A549 (cell line): ENCODE results near the gene KDM6B. TPM values are rescaled to one million over a fixed set of nuclear protein-coding genes. Genes with fewer than 3 reads are reported as not detected.

Experiments used
- ATAC-seq, 2 experiments: fragments of 200-7000 bp in 1 of 2; fragments of >200 bp in 1 of 2; cut with Nextera tagmentation in 1 of 2; cut with Tn5 transposase in 1 of 2; 3 replicates each; pipeline versions ENCODE4 v1.8.0 to v1.9.1; 2018 to 2020; ENCODE audit warnings: mild to moderate bottlenecking in 1 of 2, moderate library complexity in 1 of 2
- CTCF ChIA-PET: fragments of 300-600 bp; sonication (Branson Sonifier 250); formaldehyde crosslinking; extraction: SDS; loops from one replicate; lab custom pipeline; 2021; ENCODE audit warnings: antibody characterized with exemption, inconsistent platforms; lab: Yijun Ruan, JAX
- POLR2A ChIA-PET: fragments of 350-600 bp; formaldehyde crosslinking; extraction: SDS; loops from one replicate; lab custom pipeline; 2021; ENCODE audit warnings: antibody characterized with exemption, inconsistent platforms; lab: Yijun Ruan, JAX
- DNase-seq, 2 experiments: peaks; one replicate each; pipeline versions ENCODE4 v3.0.0 to v3.0.0-alpha.2; 2011 to 2016; ENCODE audit warnings: low read depth in 1 of 2, low spot score in 1 of 2
- FAIRE-seq: peaks from 2 replicates; lab custom pipeline; 2011; peaks lifted over from hg19 to GRCh38; lab: Jason Lieb, UNC
- H3K27ac ChIP-seq, 2 experiments: fragments of >200 bp; sonication (Bioruptor Twin); formaldehyde crosslinking; 3 replicates each; pipeline ENCODE4 v1.5.1; 2016 to 2017
- H3K4me1 ChIP-seq: fragments of >200 bp; sonication (Bioruptor Twin); formaldehyde crosslinking; 3 replicates; pipeline ENCODE4 v1.6.1; 2016
- H3K4me2 ChIP-seq: fragments of >200 bp; sonication (Bioruptor Twin); formaldehyde crosslinking; 3 replicates; pipeline ENCODE4 v1.6.1; 2016
- H3K4me3 ChIP-seq: fragments of >200 bp; sonication (Bioruptor Twin); formaldehyde crosslinking; 3 replicates; pipeline ENCODE4 v1.5.1; 2016
- H3K9me3 ChIP-seq: fragments of >200 bp; sonication (Bioruptor Twin); formaldehyde crosslinking; 3 replicates; pipeline ENCODE4 v1.6.1; 2016
- CBX2 ChIP-seq: fragments of 200-600 bp; sonication (generic); IDR thresholded peaks from 2 replicates; pipeline ENCODE4 v1.6.1; 2016; ENCODE audit warnings: low read depth, mild to moderate bottlenecking, borderline replicate concordance
- CHD2 ChIP-seq: fragments of 150-350 bp; IDR thresholded peaks from 2 replicates; pipeline ENCODE4 v1.6.1; 2014; ENCODE audit warnings: low read length; ENCODE audit not compliant: partially characterized antibody
- EHF ChIP-seq: fragments of 250-450 bp; sonication (Bioruptor Pico); IDR thresholded peaks from 2 replicates; pipeline ENCODE4 v1.5.0; 2020; ENCODE audit warnings: mild to moderate bottlenecking
- GATA3 ChIP-seq: IDR thresholded peaks from 2 replicates; pipeline ENCODE4 v1.6.1; 2012; ENCODE audit warnings: borderline replicate concordance
- HDAC2 ChIP-seq: fragments of 200-600 bp; sonication (generic); IDR thresholded peaks from 2 replicates; pipeline ENCODE4 v1.6.1; 2016
- KDM1A ChIP-seq: fragments of 200-600 bp; sonication (generic); IDR thresholded peaks from 2 replicates; pipeline ENCODE4 v1.6.1; 2016; ENCODE audit warnings: low read depth, mild to moderate bottlenecking
- MAFK ChIP-seq: fragments of 450-650 bp; IDR thresholded peaks from 2 replicates; pipeline ENCODE4 v1.6.1; 2014; ENCODE audit not compliant: partially characterized antibody
- MYC ChIP-seq: IDR thresholded peaks from 2 replicates; pipeline ENCODE4 v1.6.1; 2012; ENCODE audit warnings: mild to moderate bottlenecking, inconsistent platforms, low read length, improper control_type of control experiment, borderline replicate concordance
- PHF8 ChIP-seq: fragments of 200-600 bp; sonication (generic); IDR thresholded peaks from 2 replicates; pipeline ENCODE4 v1.6.1; 2016; ENCODE audit warnings: low read depth, mild to moderate bottlenecking, antibody characterized with exemption, moderate library complexity, borderline replicate concordance
- RAD21 ChIP-seq, 2 experiments: fragments of >200 bp in 1 of 2; sonication (Bioruptor Twin) in 1 of 2; formaldehyde crosslinking in 1 of 2; IDR thresholded peaks in 1 of 2; conservative IDR thresholded peaks in 1 of 2; 2 replicates in 1 of 2; 3 replicates in 1 of 2; pipeline ENCODE4 v1.6.1; 2012 to 2018; ENCODE audit warnings: inconsistent platforms in 1 of 2
- RARB ChIP-seq: fragments of 250-450 bp; sonication (Bioruptor Pico); IDR thresholded peaks from 2 replicates; pipeline ENCODE4 v1.8.0; 2021; ENCODE audit warnings: mild to moderate bottlenecking, moderate library complexity
- TFCP2L1 ChIP-seq: fragments of 250-450 bp; sonication (Bioruptor Pico); IDR thresholded peaks from 2 replicates; pipeline ENCODE4 v1.5.0; 2021; ENCODE audit warnings: mild to moderate bottlenecking
- ZSCAN20 ChIP-seq: fragments of 250-450 bp; sonication (Bioruptor Pico); IDR thresholded peaks from 2 replicates; pipeline ENCODE4 v1.8.0; 2022; ENCODE audit warnings: mild to moderate bottlenecking, moderate library complexity
- WGBS: methylation state at CpG from one replicate; pipeline ENCODE4 v1.1.6; 2017; ENCODE audit errors: missing lambda C conversion rate; 5-methylcytosine and 5-hydroxymethylcytosine counted together
- polyA minus RNA-seq: library from RNA; depleted of rRNA, polyadenylated mRNA; stranded (reverse); fragments of >200 nt; gene quantifications from 2 replicates; pipeline ENCODE4 v1.2.3, GENCODE V29; 2011; rRNA and poly(A)+ RNA removed
- polyA plus RNA-seq, 4 experiments: library from polyadenylated mRNA; depleted of rRNA in 3 of 4; stranded (reverse); fragments of >200 nt; fragmentation: RNase III in 1 of 4; extraction: RNeasy Plus Mini Kit Qiagen cat#74134 plus additional on column Dnase treatment in 1 of 4; gene quantifications; 2 replicates in 3 of 4; 3 replicates in 1 of 4; pipeline ENCODE4 v1.2.3, GENCODE V29; 2011 to 2017
- TF ChIP-seq, protein P1 (sequence below): fragments of 150-350 bp; IDR thresholded peaks from 2 replicates; pipeline ENCODE4 v1.6.1; 2014; ENCODE audit warnings: low read depth, mild to moderate bottlenecking, low read length
- TF ChIP-seq, protein P2 (sequence below): fragments of 250-450 bp; sonication (Bioruptor Pico); IDR thresholded peaks from 2 replicates; pipeline ENCODE4 v1.5.0; 2020; ENCODE audit warnings: low read depth, mild to moderate bottlenecking, moderate library complexity
- TF ChIP-seq, protein P3 (sequence below): fragments of 450-650 bp; IDR thresholded peaks from 2 replicates; pipeline ENCODE4 v1.6.1; 2014; ENCODE audit warnings: antibody characterized with exemption
- TF ChIP-seq, protein P4 (sequence below): fragments of 250-450 bp; sonication (Bioruptor Pico); IDR thresholded peaks from 2 replicates; pipeline ENCODE4 v1.5.0; 2021; ENCODE audit warnings: mild to moderate bottlenecking, moderate library complexity, borderline replicate concordance
- TF ChIP-seq, protein P5 (sequence below): fragments of 200-600 bp; sonication (generic); IDR thresholded peaks from 2 replicates; pipeline ENCODE4 v1.6.1; 2016; ENCODE audit warnings: antibody characterized with exemption, mild to moderate bottlenecking, moderate library complexity

The KDM6B gene, protein sequence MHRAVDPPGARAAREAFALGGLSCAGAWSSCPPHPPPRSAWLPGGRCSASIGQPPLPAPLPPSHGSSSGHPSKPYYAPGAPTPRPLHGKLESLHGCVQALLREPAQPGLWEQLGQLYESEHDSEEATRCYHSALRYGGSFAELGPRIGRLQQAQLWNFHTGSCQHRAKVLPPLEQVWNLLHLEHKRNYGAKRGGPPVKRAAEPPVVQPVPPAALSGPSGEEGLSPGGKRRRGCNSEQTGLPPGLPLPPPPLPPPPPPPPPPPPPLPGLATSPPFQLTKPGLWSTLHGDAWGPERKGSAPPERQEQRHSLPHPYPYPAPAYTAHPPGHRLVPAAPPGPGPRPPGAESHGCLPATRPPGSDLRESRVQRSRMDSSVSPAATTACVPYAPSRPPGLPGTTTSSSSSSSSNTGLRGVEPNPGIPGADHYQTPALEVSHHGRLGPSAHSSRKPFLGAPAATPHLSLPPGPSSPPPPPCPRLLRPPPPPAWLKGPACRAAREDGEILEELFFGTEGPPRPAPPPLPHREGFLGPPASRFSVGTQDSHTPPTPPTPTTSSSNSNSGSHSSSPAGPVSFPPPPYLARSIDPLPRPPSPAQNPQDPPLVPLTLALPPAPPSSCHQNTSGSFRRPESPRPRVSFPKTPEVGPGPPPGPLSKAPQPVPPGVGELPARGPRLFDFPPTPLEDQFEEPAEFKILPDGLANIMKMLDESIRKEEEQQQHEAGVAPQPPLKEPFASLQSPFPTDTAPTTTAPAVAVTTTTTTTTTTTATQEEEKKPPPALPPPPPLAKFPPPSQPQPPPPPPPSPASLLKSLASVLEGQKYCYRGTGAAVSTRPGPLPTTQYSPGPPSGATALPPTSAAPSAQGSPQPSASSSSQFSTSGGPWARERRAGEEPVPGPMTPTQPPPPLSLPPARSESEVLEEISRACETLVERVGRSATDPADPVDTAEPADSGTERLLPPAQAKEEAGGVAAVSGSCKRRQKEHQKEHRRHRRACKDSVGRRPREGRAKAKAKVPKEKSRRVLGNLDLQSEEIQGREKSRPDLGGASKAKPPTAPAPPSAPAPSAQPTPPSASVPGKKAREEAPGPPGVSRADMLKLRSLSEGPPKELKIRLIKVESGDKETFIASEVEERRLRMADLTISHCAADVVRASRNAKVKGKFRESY (N-terminal part only)
- polyA plus RNA-seq (2011; rRNA removed) = 1.3 and 3.3 TPM in 2 replicates
- 1.8 and 2.7 TPM in 2 replicates for polyA plus RNA-seq (2012; cell fraction: cytosol; rRNA removed)
- polyA plus RNA-seq (2012; cell fraction: nucleus; rRNA removed) = 9.4 and 11.6 TPM in 2 replicates
- polyA plus RNA-seq (2017; fragmentation: RNase III; extraction: RNeasy Plus Mini Kit Qiagen cat#74134 plus additional on column Dnase treatment) = 7.6 to 10.2 TPM (median 8.8 TPM) in 3 replicates
- 10.8 and 14.7 TPM in 2 replicates for polyA minus RNA-seq

DNA sequence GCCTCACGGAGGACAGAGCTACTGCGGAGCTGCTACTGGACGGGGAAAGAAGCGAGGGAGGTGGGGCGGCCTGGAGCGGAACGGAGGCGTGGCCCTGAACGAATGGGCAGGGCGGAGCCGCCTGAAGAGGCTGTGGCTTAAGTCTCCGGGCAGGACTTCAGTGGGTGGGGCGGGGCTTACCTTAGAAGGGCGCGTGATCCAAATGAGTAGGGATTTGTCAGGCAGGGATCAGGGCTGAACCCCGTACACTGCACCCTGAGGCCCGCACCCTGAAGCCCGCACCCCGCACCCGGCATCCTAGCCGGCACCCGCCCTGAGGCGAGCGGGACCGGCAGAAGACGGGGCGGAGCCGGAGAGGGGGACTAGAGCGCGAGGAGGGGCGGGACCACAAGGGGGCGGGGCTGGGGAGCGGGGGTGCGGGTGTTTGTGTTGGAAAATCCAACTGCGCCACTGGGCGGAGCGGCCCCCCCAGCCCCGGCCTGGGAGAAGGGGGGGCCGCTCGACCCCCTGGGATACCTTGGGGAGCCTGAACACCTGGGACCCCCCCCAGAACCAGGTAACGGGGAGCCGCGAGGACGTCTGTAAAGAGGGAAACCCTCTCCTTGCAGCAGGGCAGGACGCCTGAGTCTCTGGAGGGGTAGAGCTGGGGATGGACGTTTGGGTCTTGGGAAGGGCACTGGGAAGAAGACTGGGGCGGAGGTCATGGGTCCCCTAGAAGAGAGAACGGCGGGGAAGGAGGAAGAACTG, at the start of gene KDM6B:
Gene KDM6B (plus strand): TSS at position 423 of the 747 bp plus-strand sequence. CDS start 11,338 bp downstream, outside the sequence.
- CTCF ChIA-PET = interaction anchor here (0.6 to 25.1 kb wide), 31 partner anchors 4 to 223 kb away, joined by 3 to 677 read pairs (median 5); partner anchors contain the start of genes KDM6B, NAA38, RNF227 and TMEM88
- WGBS = under 1% methylated on average over 32 of the region's 49 CpGs
- Histone ChIP-seq H3K4me2 (peak within 1 kb of the TSS; percentile 96), H3K27ac (peak within 1 kb of the TSS; percentile 76 to 89), H3K4me3 (peak within 1 kb of the TSS; percentile 60), H3K9me3 (no peaks in the 10 kb centered on the region), H3K4me1 (peaks cover 24% of the 10 kb centered on the region)
- TF ChIP-seq ZSCAN20 = no peak
- TF ChIP-seq TFCP2L1 (CRISPR knock-in tag) = 0 out of 2 replicates have a peak, but pooled peaks have one; percentile 19
- TF ChIP-seq RAD21 (conservative IDR thresholded peaks at IDR 0.05 in 1 of 2, IDR thresholded peaks at IDR 0.05 in 1 of 2) = no peak
- TF ChIP-seq, protein P1, sequence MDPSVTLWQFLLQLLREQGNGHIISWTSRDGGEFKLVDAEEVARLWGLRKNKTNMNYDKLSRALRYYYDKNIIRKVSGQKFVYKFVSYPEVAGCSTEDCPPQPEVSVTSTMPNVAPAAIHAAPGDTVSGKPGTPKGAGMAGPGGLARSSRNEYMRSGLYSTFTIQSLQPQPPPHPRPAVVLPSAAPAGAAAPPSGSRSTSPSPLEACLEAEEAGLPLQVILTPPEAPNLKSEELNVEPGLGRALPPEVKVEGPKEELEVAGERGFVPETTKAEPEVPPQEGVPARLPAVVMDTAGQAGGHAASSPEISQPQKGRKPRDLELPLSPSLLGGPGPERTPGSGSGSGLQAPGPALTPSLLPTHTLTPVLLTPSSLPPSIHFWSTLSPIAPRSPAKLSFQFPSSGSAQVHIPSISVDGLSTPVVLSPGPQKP = no peak
- TF ChIP-seq PHF8 = peak; percentile 15; the same call in 1 of the 2 replicates
- TF ChIP-seq CHD2 = no peak
- TF ChIP-seq, protein P2, sequence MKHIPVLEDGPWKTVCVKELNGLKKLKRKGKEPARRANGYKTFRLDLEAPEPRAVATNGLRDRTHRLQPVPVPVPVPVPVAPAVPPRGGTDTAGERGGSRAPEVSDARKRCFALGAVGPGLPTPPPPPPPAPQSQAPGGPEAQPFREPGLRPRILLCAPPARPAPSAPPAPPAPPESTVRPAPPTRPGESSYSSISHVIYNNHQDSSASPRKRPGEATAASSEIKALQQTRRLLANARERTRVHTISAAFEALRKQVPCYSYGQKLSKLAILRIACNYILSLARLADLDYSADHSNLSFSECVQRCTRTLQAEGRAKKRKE = no peak
- no peak for TF ChIP-seq RARB (CRISPR knock-in tag)
- TF ChIP-seq GATA3 = 0 out of 2 replicates have a peak, but pooled peaks have one; percentile 20
- TF ChIP-seq, protein P3, sequence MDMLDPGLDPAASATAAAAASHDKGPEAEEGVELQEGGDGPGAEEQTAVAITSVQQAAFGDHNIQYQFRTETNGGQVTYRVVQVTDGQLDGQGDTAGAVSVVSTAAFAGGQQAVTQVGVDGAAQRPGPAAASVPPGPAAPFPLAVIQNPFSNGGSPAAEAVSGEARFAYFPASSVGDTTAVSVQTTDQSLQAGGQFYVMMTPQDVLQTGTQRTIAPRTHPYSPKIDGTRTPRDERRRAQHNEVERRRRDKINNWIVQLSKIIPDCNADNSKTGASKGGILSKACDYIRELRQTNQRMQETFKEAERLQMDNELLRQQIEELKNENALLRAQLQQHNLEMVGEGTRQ = peak; percentile 34; the same call in 1 of the 2 replicates
- peak; percentile 21; the same call in 1 of the 2 replicates for TF ChIP-seq EHF (CRISPR knock-in tag)
- TF ChIP-seq MYC = no peak
- no peak for TF ChIP-seq CBX2
- TF ChIP-seq, protein P4, sequence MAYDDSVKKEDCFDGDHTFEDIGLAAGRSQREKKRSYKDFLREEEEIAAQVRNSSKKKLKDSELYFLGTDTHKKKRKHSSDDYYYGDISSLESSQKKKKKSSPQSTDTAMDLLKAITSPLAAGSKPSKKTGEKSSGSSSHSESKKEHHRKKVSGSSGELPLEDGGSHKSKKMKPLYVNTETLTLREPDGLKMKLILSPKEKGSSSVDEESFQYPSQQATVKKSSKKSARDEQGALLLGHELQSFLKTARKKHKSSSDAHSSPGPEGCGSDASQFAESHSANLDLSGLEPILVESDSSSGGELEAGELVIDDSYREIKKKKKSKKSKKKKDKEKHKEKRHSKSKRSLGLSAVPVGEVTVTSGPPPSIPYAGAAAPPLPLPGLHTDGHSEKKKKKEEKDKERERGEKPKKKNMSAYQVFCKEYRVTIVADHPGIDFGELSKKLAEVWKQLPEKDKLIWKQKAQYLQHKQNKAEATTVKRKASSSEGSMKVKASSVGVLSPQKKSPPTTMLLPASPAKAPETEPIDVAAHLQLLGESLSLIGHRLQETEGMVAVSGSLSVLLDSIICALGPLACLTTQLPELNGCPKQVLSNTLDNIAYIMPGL = 0 out of 2 replicates have a peak, but pooled peaks have one; percentile 32
- no peak for TF ChIP-seq KDM1A
- no peak for TF ChIP-seq HDAC2
- TF ChIP-seq MAFK = no peak
- TF ChIP-seq, protein P5, sequence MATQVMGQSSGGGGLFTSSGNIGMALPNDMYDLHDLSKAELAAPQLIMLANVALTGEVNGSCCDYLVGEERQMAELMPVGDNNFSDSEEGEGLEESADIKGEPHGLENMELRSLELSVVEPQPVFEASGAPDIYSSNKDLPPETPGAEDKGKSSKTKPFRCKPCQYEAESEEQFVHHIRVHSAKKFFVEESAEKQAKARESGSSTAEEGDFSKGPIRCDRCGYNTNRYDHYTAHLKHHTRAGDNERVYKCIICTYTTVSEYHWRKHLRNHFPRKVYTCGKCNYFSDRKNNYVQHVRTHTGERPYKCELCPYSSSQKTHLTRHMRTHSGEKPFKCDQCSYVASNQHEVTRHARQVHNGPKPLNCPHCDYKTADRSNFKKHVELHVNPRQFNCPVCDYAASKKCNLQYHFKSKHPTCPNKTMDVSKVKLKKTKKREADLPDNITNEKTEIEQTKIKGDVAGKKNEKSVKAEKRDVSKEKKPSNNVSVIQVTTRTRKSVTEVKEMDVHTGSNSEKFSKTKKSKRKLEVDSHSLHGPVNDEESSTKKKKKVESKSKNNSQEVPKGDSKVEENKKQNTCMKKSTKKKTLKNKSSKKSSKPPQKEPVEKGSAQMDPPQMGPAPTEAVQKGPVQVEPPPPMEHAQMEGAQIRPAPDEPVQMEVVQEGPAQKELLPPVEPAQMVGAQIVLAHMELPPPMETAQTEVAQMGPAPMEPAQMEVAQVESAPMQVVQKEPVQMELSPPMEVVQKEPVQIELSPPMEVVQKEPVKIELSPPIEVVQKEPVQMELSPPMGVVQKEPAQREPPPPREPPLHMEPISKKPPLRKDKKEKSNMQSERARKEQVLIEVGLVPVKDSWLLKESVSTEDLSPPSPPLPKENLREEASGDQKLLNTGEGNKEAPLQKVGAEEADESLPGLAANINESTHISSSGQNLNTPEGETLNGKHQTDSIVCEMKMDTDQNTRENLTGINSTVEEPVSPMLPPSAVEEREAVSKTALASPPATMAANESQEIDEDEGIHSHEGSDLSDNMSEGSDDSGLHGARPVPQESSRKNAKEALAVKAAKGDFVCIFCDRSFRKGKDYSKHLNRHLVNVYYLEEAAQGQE = peak; percentile 12; the same call in 1 of the 2 replicates
- FAIRE-seq (peak; percentile 92), DNase-seq (peak; percentile 94 to 95), ATAC-seq (peak; percentile 51 to 78)
- POLR2A ChIA-PET = interaction anchor here (0.7 to 6.7 kb wide), 7 partner anchors 8 to 23 kb away, joined by 3 to 44 read pairs (median 8); partner anchors contain the start of genes CYB5D1 and NAA38
